Uterus (tissue), 2 donors: ENCODE results near the gene NRXN3.

ENCODE experiments used
- POLR2A ChIP-seq, 2 donors: fragments of 450-650 bp; IDR thresholded peaks; one replicate each; pipeline ENCODE4 v1.6.1; 2016; ENCODE audit warnings: antibody characterized with exemption in 2 of 2, mild to moderate bottlenecking in 1 of 2, moderate library complexity in 1 of 2
- TF ChIP-seq, protein P1 (sequence below), 4 experiments: fragments of 200-600 bp in 2 of 4; fragments of 450-650 bp in 2 of 4; sonication (generic) in 2 of 4; IDR thresholded peaks; one replicate each; pipeline ENCODE4 v1.5.1; 2016 to 2019; ENCODE audit warnings: antibody characterized with exemption in 4 of 4, mild to moderate bottlenecking in 2 of 4, moderate library complexity in 1 of 4

- TF ChIP-seq, protein P1, sequence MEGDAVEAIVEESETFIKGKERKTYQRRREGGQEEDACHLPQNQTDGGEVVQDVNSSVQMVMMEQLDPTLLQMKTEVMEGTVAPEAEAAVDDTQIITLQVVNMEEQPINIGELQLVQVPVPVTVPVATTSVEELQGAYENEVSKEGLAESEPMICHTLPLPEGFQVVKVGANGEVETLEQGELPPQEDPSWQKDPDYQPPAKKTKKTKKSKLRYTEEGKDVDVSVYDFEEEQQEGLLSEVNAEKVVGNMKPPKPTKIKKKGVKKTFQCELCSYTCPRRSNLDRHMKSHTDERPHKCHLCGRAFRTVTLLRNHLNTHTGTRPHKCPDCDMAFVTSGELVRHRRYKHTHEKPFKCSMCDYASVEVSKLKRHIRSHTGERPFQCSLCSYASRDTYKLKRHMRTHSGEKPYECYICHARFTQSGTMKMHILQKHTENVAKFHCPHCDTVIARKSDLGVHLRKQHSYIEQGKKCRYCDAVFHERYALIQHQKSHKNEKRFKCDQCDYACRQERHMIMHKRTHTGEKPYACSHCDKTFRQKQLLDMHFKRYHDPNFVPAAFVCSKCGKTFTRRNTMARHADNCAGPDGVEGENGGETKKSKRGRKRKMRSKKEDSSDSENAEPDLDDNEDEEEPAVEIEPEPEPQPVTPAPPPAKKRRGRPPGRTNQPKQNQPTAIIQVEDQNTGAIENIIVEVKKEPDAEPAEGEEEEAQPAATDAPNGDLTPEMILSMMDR (IDR thresholded peaks at IDR 0.05) = no peak
- no peak for TF ChIP-seq POLR2A (IDR thresholded peaks at IDR 0.05)
Observed at GRCh38 chr14:79686196-79686595, 1516.0 kb downstream of the NRXN3 start.
